ENCODE data around the gene TTLL12.

TTLL12 gene

GRCh38 chr22:43186272-43187170 lies at the start of gene TTLL12:
TTLL12 (minus strand) TSS chr22:43187134; CDS start chr22:43187069, 65 bp downstream.
- DNase-seq = no peak

- DNase-seq = no peak
Observed at GRCh38 chr22:43235445-43236409, 48.8 kb upstream of the TTLL12 start.

GRCh38 chr22:43234264-43234988 lies 47.5 kb upstream of the TTLL12 start:
- no peak for DNase-seq

- no peak for DNase-seq
Observed at GRCh38 chr22:43233529-43233928, 46.6 kb upstream of the TTLL12 start.

GRCh38 chr22:43232445-43232844 lies 45.5 kb upstream of the TTLL12 start:
- no peak for DNase-seq

- DNase-seq = no peak
Observed at GRCh38 chr22:43231724-43232034, 44.7 kb upstream of the TTLL12 start.

- DNase-seq = no peak
Observed at GRCh38 chr22:43230971-43231723, 44.2 kb upstream of the TTLL12 start.

- no peak for DNase-seq
Observed at GRCh38 chr22:43230571-43230970, 43.6 kb upstream of the TTLL12 start.

GRCh38 chr22:43228863-43229262 lies 41.9 kb upstream of the TTLL12 start:
- no peak for DNase-seq

- DNase-seq = no peak
Observed at GRCh38 chr22:43228330-43228729, 41.4 kb upstream of the TTLL12 start.

GRCh38 chr22:43227239-43227630 lies 40.3 kb upstream of the TTLL12 start:
- DNase-seq = no peak

GRCh38 chr22:43226377-43227238 lies 39.7 kb upstream of the TTLL12 start:
- no peak for DNase-seq

GRCh38 chr22:43225609-43226008 lies 38.7 kb upstream of the TTLL12 start:
- DNase-seq = no peak

GRCh38 chr22:43222987-43223386 lies 36.1 kb upstream of the TTLL12 start:
- DNase-seq = no peak

- no peak for DNase-seq
Observed at GRCh38 chr22:43222262-43222661, 35.3 kb upstream of the TTLL12 start.

- DNase-seq = no peak
Observed at GRCh38 chr22:43220625-43221380, 33.9 kb upstream of the TTLL12 start.

- no peak for DNase-seq
Observed at GRCh38 chr22:43218786-43219185, 31.9 kb upstream of the TTLL12 start.

GRCh38 chr22:43217285-43218030 lies 30.5 kb upstream of the TTLL12 start:
- no peak for DNase-seq

GRCh38 chr22:43216738-43217137 lies 29.8 kb upstream of the TTLL12 start:
- DNase-seq = no peak

GRCh38 chr22:43213962-43214361 lies 27.0 kb upstream of the TTLL12 start:
- no peak for DNase-seq
